Measurements from ENCODE around the gene CD7.

- no peak for TF ChIP-seq EZH2phosphoT487 (IDR thresholded peaks at IDR 0.05)
- no peak for TF ChIP-seq CTCF (IDR thresholded peaks at IDR 0.05)
- TF ChIP-seq EZH2 (IDR thresholded peaks at IDR 0.05) = no peak
Measured at GRCh38 chr17:82345151-82345976, 28.0 kb upstream of the CD7 start.

Measured in neural progenitor cell (in vitro differentiated cells).